HUES64 (cell line): ENCODE results near the gene ARHGAP30.
A peak's percentile ranks its signal among the peaks of the same experiment; 100 is the strongest.
"Not testable (repeated sequence)": the region's sequence is repeated elsewhere in the genome, so short reads cannot be mapped to it uniquely, and the experiment has no call there.

ENCODE experiments used
- H3K27ac ChIP-seq: 2 replicates; pipeline ENCODE4 v1.7.0; 2013; ENCODE audit warnings: low read depth, low read length, inconsistent platforms
- H3K27me3 ChIP-seq: 2 replicates; pipeline ENCODE4 v1.6.1; 2013; ENCODE audit warnings: mild to moderate bottlenecking, low read length; ENCODE audit not compliant: insufficient read depth
- H3K36me3 ChIP-seq: 2 replicates; pipeline ENCODE4 v1.6.1; 2013; ENCODE audit warnings: mild to moderate bottlenecking, low read length; ENCODE audit not compliant: insufficient read depth
- H3K4me1 ChIP-seq: 2 replicates; pipeline ENCODE4 v1.6.1; 2013; ENCODE audit warnings: mild to moderate bottlenecking, low read length, moderate library complexity; ENCODE audit not compliant: insufficient read depth
- H3K4me3 ChIP-seq: 2 replicates; pipeline ENCODE4 v1.5.1; 2013; ENCODE audit warnings: mild to moderate bottlenecking, low read length, moderate library complexity
- H3K9ac ChIP-seq: 2 replicates; pipeline ENCODE4 v1.6.1; 2013; ENCODE audit warnings: mild to moderate bottlenecking, low read depth, low read length
- H3K9me3 ChIP-seq: 2 replicates; pipeline ENCODE4 v1.6.1; 2013; ENCODE audit warnings: low read depth, low read length; ENCODE audit not compliant: insufficient read depth
- WGBS: fragments of 150-250, 120-280 bp; methylation state at CpG from one replicate; pipeline ENCODE4 v1.1.7; 2013; ENCODE audit warnings: missing lambda C conversion rate; 5-methylcytosine and 5-hydroxymethylcytosine counted together

The ARHGAP30 gene

DNA sequence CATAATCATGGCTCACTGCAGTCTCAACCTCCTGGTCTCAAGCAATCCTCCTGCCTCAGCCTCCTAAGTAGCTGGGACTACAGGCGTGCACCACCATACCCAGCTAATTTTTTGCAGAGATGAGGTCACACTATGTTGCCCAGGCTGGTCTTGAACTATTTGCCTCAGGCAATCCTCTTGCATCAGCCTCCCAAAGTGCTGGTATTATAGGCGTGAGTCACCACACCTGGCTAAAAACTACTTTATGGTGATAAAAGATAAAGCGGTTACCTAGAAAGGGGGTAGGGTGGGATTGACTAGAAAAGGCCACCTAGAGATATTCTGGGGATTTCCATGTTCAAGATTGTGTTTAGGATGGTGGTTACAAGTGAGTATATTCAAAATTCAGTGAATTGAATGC is 35.9 kb downstream of the ARHGAP30 start:
- Histone ChIP-seq H3K9me3 (no peaks in the 10 kb centered on the region), H3K36me3 (no peaks in the 10 kb centered on the region), H3K9ac (no peak overlapping the region), H3K4me1 (peaks cover 13% of the 10 kb centered on the region), H3K4me3 (no peak overlapping the region), H3K27me3 (no peaks in the 10 kb centered on the region), H3K27ac (no peak overlapping the region)
- 95% methylated on average over 3 of the region's 3 CpGs for WGBS

DNA sequence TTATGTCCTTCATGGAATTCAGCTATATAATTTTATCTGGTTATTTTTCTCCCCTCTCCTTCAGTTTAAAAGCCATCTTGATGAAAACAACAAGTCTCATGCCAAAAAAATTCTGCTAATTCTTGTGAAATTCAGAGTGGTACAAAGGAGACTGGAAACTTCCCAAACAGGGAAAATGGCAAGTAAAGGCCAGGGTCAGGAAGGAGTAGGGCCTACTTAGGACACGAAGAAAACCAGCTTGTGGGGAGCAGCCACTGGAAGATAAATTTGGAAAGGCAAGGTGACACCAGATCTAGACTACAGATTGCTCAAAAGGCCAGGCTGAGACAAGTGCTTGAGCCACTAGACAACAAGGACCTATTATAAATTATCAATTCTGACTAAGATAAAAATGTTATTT is 37.3 kb downstream of the ARHGAP30 start:
- 89% methylated on average over 1 of the region's 1 CpG for WGBS
- Histone ChIP-seq H3K36me3 (no peaks in the 10 kb centered on the region), H3K9me3 (no peaks in the 10 kb centered on the region), H3K4me1 (peaks cover 8% of the 10 kb centered on the region), H3K9ac (no peak overlapping the region), H3K4me3 (no peak overlapping the region), H3K27ac (no peak overlapping the region), H3K27me3 (no peaks in the 10 kb centered on the region)

DNA sequence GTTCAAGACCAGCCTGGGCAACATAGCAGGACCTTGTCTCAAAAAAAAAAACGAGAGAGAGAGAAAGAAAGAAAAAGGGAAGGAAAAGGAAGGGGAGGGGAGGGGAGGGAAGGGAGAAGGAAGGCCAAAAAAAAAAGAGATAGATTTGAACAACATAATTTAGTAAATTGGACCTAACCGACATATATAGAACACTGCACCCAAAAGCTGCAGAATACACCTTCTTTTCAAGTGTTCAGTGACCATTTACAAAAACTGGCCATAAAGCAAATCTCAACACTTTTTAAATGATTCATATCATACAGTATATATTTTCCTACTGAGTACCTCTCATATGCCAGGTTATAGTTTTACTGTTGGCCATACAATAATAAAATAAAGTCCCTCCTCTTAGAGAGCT is 37.8 kb downstream of the ARHGAP30 start:
- Histone ChIP-seq H3K9ac (no peak overlapping the region), H3K27me3 (no peaks in the 10 kb centered on the region), H3K27ac (no peak overlapping the region), H3K36me3 (no peaks in the 10 kb centered on the region), H3K4me1 (peaks cover 8% of the 10 kb centered on the region), H3K9me3 (no peaks in the 10 kb centered on the region), H3K4me3 (no peak overlapping the region)
- WGBS: 82% methylated on average over 2 of the region's 2 CpGs

DNA sequence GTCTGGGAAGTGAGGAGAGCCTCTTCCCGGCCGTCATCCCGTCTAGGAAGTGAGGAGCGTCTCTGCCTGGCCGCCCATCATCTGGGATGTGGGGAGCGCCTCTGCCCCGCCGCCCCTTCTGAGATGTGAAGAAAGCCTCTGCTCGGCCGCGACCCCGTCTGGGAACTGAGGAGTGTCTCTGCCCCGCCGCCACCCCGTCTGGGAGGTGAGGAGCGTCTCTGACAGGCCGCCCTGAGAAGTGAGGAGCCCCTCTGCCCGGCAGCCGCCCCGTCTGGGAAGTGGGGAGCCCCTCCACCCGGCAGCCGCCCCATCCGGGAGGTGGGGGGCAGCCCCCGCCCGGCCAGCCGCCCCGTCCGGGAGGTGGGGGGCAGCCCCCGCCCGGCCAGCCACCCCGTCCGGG is 40.2 kb downstream of the ARHGAP30 start:
- H3K4me1 ChIP-seq: not testable (repeated sequence)

DNA sequence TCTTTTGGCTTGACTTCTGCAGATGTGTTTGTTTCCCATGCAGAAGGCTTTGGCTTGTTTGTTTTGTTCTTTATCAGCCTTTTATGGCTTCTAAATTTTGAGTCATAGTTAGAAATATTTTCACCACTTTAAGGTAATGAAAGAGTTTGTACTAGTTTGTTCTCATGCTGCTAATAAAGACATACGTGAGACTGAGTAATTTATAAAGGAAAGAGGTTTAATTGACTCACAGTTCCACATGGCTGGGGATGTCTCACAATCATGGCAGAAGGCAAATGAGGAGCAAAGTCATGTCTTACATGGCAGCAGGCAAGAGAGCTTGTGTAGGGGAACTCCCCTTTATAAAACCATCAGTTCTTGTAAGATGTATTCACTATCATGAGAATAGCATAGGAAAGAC is 42.7 kb downstream of the ARHGAP30 start:
- 96% methylated on average over 1 of the region's 1 CpG for WGBS
- H3K4me3 ChIP-seq, H3K9ac ChIP-seq: not testable (repeated sequence)

More for the DNA sequence above, 40.2 kb downstream of the ARHGAP30 start:
- H3K36me3 ChIP-seq, H3K9ac ChIP-seq, H3K27me3 ChIP-seq, H3K4me3 ChIP-seq, H3K9me3 ChIP-seq, H3K27ac ChIP-seq: not testable (repeated sequence)
- 96% methylated on average over 32 of the region's 32 CpGs for WGBS

DNA sequence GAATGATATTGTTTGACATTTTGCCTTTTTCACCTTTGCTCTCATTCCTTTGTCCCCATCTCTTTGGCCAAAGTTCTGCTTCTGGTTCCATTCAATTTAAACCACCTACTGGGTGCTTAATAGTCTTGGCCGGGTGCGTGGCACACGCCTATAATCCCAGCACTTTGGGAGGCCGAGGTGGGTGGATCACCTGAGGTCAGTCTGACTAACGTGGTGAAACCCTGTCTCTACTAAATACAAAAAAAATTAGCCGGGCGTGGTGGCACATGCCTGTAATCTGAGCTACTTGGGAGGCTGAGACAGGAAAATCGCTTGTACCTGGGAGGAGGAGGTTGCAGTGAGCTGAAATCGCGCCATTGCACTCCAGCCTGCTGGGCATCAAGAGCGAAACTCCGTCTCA is 47.3 kb downstream of the ARHGAP30 start:
- not testable (repeated sequence) for H3K9ac ChIP-seq, H3K36me3 ChIP-seq, H3K27me3 ChIP-seq, H3K4me3 ChIP-seq, H3K9me3 ChIP-seq, H3K27ac ChIP-seq
- 88% methylated on average over 12 of the region's 12 CpGs for WGBS
- H3K4me1 ChIP-seq: peaks cover 21% of the 10 kb centered on the region

More for the DNA sequence above, 42.7 kb downstream of the ARHGAP30 start:
- not testable (repeated sequence) for H3K4me1 ChIP-seq, H3K27me3 ChIP-seq, H3K36me3 ChIP-seq, H3K27ac ChIP-seq, H3K9me3 ChIP-seq

DNA sequence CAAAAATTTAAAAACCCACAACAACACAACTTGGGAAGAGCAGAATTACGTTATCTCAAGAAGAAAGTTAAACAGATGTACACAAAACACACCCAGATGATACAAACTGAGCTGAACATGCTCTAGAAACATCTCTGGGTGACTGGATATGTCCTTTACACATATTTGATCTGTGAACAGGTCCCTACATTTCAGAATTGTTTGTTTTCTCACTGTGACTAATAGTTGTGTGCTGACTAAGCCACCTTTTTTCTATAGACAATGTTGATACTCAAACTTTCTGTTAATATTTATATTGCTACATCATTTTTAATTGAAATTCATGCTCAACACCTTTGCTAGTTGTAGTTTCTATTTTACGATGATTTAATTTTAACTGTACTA is 47.7 kb downstream of the ARHGAP30 start:
- no peak overlapping the region for H3K27ac ChIP-seq
- peaks cover 22% of the 10 kb centered on the region for H3K4me1 ChIP-seq
- H3K36me3 ChIP-seq: no peaks in the 10 kb centered on the region; the same call in 1 of the 2 replicates
- H3K4me3 ChIP-seq: peak overlapping the region; percentile 79
- no peaks in the 10 kb centered on the region for H3K9me3 ChIP-seq
- 96% methylated on average over 1 of the region's 2 CpGs for WGBS
- H3K27me3 ChIP-seq: no peaks in the 10 kb centered on the region
- 0 out of 2 replicates have a peak overlapping the region, but pooled peaks have one; percentile 56 for H3K9ac ChIP-seq

DNA sequence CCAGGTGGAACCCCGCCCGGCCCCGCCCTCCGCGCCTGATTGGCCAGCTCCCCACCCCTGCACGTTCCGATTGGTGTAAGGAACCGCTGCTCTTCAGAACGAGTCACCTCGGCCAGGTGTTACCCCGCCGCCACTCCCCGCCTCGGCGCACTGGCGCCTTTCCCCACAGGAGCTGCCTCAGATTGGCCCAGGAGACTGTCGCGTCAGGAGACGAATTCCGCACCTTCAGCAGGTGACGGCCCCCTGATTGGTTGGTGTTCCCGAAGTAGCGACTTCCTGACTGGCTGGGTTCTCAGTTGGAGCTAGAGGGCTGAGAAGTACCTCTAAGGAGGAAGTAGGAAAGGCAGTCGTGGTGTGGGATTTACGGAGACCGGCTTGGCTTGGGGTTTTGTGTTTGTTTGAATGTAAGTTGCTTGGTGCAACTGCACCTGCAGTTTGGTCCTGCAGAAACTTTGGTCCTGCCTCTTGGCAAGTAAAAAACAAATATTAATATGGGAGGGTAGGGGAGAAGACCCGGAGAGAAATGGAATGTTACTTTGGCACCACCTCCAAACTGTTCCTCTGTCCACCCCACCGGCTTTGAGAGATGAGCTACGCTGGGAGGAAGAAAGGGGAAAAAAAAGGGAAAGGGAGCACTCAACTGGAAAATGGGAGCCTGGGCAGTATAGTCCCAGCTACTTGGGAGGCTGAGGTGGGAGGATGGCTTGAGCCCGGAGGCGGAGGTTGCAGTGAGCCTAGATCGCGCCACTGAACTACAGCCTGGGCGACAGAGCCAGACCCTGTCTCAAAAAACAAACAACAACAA is 48.3 kb downstream of the ARHGAP30 start:
- no peaks in the 10 kb centered on the region for H3K27me3 ChIP-seq
- peak overlapping the region; percentile 78 for H3K9ac ChIP-seq
- H3K9me3 ChIP-seq: no peaks in the 10 kb centered on the region
- H3K4me3 ChIP-seq: peak overlapping the region; percentile 79
- no peaks in the 10 kb centered on the region; the same call in 1 of the 2 replicates for H3K36me3 ChIP-seq
- 14% methylated on average over 33 of the region's 34 CpGs for WGBS
- H3K4me1 ChIP-seq: peaks cover 26% of the 10 kb centered on the region
- H3K27ac ChIP-seq: peak overlapping the region; percentile 93

DNA sequence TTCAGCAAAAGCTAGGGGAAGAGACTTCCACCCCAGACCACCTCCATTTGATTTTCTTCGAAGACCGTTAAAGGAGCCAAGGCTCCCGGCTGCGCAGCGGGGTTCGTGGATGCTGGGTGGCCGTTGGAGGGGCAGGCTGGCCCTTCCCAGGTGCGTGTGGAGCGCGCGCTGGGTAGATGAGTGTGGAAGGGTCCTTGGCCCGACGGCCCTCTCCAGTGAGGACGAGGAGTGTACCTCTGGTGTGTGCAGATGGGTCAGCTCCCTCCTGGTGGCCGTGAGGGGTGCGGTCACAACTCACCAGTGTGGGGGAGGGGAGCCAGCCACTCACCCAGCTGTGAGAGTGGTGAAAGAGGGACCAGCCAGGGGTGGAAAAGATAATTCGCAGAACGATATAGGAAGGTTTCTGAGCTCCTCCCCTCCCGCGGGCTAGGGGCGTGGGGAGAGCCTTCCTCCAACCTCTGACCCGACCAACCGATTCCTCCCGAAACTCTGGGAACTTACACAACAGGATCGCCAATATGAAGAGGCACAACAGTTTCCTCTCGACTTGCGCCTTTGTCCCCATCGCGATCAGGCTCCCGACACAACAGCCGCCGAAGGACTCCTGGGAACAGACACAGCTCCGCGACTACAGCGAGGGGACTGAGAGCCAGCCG is 49.1 kb downstream of the ARHGAP30 start, which contains the start of gene F11R:
Gene F11R, minus strand, starts transcription at position 644 of the 656 bp plus-strand sequence. Its CDS starts 79 bp downstream, at position 565.
- Histone ChIP-seq H3K4me1 (peaks cover 26% of the 10 kb centered on the region), H3K27ac (peak within 1 kb of the TSS; percentile 93)

DNA sequence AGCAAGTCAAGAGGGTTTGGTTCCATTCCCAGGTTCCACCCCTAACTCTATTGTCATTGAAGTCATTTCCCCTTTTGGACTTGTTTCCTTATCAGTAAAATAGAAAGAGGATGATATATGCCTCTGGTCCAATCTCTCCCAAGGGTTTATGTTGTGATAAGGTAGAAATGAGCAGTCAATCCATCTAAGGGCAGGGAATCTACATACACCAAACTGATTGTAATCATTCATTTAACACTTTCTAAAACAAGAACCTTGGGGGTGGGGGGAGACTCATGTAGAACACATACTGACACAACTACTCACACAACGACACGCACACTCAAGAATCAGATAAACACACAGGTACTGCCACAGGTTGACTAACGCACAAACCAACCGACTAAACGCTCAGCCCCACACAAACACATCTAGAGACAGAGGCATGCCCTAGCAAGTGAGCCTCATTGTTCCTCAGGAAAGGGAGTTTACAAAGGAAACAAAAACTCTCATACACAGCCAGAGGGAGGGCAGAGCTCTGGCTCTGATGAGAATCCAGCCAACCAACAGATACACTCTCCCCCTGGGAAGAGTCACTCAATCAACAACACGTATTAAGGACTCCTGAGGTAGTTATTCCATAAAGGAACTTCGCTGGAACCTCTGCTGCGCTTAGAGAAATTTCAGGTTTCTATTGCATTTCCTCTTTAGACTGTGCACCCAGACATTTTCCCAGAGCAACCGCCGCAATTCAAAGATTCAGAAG is 49.8 kb downstream of the ARHGAP30 start:
- H3K9me3 ChIP-seq: no peaks in the 10 kb centered on the region
- H3K4me3 ChIP-seq: peak overlapping the region; percentile 79
- H3K9ac ChIP-seq: peak overlapping the region; percentile 78
- H3K4me1 ChIP-seq: peaks cover 26% of the 10 kb centered on the region
- 7% methylated on average over 10 of the region's 10 CpGs for WGBS
- no peaks in the 10 kb centered on the region for H3K27me3 ChIP-seq
- peak overlapping the region; percentile 93 for H3K27ac ChIP-seq
- no peaks in the 10 kb centered on the region; the same call in 1 of the 2 replicates for H3K36me3 ChIP-seq

More for the DNA sequence above, 49.1 kb downstream of the ARHGAP30 start, which contains the start of gene F11R:
- H3K9me3 ChIP-seq: no peaks in the 10 kb centered on the region
- WGBS: under 1% methylated on average over 36 of the region's 36 CpGs
- no peaks in the 10 kb centered on the region for H3K27me3 ChIP-seq
- H3K4me3 ChIP-seq: peak within 1 kb of the TSS; percentile 79
- H3K36me3 ChIP-seq: no peaks in the 10 kb centered on the region; the same call in 1 of the 2 replicates
- H3K9ac ChIP-seq: peak within 1 kb of the TSS; percentile 78
